GM15510 (cell line): ENCODE data around the gene RIMKLA.

Source experiments
- POLR2A ChIP-seq: IDR thresholded peaks from 3 replicates; pipeline ENCODE4 v1.6.1; 2011; ENCODE audit warnings: borderline replicate concordance; ENCODE audit not compliant: insufficient read length; ENCODE audit errors: extremely low read depth

Gene RIMKLA

GRCh38 chr1:42462828-42463763 is 82.5 kb downstream of the RIMKLA start, which contains the start of gene CCDC30:
TSS of gene CCDC30 (plus strand) at chr1:42463286. CDS start at chr1:42480552, 17,266 bp downstream.
- peak; percentile 38 for TF ChIP-seq POLR2A

DNA sequence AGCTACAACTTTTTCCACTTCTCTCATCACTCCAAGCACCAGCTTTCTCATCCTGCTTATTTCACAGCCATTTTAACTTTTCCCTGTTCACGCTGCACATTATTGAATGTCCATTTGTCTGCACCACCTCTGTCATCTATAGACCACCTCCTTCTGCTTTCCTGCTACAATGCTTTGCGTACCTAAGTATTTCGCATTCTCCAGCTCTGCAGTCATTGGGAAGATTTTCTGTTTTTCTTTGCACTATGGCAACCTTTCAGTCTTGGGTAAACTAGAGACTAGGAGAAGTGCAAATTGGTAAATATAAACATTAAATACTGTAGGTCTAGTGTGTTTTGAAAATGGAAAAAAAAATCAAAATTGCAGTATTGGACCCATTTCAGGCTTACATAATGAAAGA is 83.3 kb downstream of the RIMKLA start:
- no peak for TF ChIP-seq POLR2A

GRCh38 chr1:42466030-42466429 is 85.4 kb downstream of the RIMKLA start:
- TF ChIP-seq POLR2A = no peak

DNA sequence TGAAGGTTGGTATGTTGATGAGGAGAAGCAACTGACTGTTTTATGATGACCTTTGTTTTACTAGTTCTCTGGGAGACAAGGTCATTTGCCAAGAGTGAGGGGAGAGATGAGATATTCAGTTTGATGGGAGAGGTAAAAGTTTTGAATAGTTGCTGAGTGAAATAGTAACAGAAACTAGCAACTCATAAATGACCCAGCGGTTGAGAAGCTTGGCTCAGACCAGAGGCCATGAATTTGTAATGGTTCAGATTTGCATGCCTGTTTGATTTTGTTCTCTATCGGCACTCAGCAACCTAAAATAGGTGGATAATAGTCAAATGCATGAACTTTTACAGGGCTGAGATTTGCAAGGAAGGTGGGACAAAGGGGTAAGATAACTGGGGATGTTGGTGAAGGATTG is 89.1 kb downstream of the RIMKLA start:
- TF ChIP-seq POLR2A = no peak
